Activated CD4-positive, alpha-beta T cell treated with anti-CD3 and anti-CD28 coated beads, Interleukin-2, amount 50 U/mL, for 4 hours (primary cell): ENCODE data around the gene ONECUT3.

Source experiments
- DNase-seq, 2 experiments: peaks; one replicate each; pipeline ENCODE4 v3.0.0-alpha.2; 2020

The ONECUT3 gene

DNA sequence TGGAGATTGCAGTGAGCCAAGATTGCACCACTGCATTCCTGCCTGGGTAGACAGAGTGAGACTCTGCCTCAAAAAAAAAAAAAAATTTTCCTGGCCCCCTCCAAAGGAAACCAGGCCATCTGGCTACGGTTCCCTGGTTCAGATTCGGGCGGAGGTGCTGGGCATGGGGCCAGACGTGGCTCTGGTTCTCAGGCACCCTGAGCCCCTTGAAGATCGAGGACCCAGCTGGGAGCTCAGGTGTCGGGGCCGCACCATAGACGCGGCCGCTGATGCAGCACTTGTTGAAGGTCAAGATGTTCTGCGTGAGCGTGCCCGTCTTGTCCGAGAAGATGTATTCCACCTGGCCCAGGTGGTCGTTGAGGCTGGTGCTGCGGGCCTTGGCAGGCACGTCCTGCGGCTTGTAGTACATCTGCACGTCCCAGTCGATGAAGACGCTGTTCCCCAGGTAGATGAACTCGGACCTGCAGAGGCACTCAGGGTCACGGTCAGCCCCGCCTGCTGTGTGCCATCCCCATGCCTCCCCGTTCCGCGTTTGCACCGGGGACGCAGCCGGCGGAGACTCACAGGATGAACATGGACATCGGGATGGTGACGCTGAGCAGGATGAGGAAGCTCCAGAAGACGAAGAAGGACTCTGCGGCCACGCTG lies 46.5 kb downstream of the ONECUT3 start:
- no peak for DNase-seq

- no peak for DNase-seq
These were observed 51.6 kb downstream of the ONECUT3 start for GRCh38 chr19:1804858-1805257.

GRCh38 chr19:1805401-1806183 lies 52.3 kb downstream of the ONECUT3 start:
- DNase-seq: no peak

DNA sequence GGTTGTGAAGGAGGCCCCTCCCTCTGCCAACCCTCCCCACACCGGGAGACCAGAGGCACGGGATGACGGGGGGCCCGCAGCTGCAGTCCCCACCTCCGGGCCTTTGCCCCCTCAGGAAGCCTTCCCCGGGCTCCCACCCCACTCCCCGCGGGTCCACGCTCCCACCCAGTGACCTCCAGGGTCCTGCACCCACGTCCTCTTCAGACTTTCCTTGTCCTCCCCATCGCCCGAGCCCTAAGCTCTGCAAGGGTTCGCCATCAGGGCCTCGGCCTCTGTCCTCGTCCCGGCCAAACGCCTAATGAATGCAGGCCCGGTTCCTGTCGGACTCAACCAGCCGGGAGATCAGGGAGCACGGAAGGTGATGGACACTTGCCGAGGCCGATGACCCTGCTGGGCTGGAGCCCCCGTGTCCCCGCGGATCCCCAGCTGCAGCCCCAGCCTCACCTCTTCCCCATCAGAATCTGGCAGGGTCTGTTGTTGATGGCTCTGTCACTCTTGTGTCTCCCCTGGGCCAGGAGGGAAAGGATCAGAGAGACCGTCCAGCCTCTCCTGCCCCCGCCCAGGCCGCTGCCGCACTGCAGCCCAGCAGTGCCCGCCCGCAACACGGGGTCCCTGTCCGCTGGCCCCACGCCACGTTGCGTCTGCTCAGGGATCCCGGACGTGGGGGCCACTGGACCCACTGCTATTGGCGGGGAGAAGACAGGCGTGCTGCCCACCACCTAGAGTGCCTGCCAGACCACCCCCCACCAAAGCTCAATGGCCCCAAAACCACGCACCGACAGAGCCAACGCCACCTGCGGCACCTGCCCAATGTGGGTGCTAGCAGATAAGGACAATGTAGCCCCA lies 53.1 kb downstream of the ONECUT3 start:
- DNase-seq: no peak

- no peak for DNase-seq
These were observed 53.9 kb downstream of the ONECUT3 start for GRCh38 chr19:1807030-1807694.

- no peak for DNase-seq
These were observed 54.5 kb downstream of the ONECUT3 start for GRCh38 chr19:1807695-1808394.

GRCh38 chr19:1808395-1808731 lies 55.1 kb downstream of the ONECUT3 start:
- DNase-seq: no peak

GRCh38 chr19:1809678-1810077 lies 56.4 kb downstream of the ONECUT3 start:
- DNase-seq: no peak

- no peak for DNase-seq
These were observed 57.3 kb downstream of the ONECUT3 start for GRCh38 chr19:1810439-1811160.

GRCh38 chr19:1811472-1811894 lies 58.2 kb downstream of the ONECUT3 start:
- peak; percentile 41 to 51 for DNase-seq

DNA sequence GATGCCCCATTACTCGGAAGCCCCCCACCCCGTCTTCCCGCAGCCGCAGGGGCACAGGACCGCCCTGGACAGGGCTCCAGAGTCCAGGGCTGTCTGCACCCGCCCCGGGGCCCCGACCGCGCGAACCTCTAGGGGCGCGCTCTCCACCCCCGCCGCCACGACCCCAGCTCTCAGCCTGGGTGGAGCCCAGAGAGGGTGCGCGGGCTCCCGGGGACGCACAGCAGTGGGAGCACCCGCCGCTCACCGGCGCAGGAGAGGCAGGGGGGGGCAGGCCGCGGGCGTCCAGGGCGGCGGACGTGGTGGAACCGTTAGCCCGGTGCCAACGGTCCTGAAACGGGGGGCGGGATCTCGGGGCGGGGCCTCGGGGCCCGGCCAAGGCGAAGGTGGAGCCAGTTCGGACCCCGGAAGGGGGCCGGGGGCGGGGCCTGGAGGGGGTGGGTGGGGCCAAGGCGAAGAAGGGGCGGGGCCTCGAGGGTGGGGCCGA lies 58.7 kb downstream of the ONECUT3 start, which contains the start of gene ATP8B3:
Gene ATP8B3, minus strand, starts transcription at position 335 of the 484 bp plus-strand sequence. CDS start 540 bp downstream, outside the sequence.
- DNase-seq: no peak

DNA sequence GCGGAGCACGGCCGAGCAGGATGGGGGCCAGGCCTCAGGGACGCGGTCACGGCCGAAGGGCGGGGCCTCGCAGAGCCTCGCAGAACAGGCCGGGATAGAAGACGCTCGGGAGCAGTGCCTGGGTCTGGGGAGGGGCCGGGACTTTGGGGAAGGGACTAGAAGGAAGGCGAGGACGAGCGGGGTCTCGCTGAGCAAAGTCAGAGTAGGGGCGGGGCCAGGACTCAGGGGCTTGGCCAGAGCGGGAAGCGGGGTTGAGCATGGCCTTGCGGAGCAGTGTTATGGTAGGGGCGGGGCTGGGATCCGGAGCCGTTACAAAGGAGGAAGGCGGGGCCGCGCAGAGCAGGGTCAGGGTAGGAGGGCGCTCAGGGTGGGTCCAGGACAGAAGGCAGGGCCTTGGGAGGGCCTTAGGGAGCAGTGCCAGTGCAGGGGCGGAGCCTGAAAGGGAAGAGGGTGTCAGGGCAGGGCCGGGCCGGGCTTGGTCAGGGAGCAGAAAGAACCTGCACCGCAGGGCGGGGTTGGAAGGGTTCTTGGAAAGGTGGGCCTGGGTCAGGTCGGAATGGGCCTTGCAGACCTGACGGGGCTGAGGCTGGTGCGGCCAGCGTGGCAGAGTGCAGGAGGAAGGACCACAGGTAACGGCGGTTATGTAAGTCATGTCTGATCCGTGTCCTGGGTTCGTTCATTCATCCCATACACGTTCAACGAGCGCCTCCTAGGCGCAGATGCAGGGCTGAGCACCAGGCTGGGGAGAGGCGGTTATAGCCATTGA lies 59.3 kb downstream of the ONECUT3 start:
- peak; percentile 75 to 77 for DNase-seq

DNA sequence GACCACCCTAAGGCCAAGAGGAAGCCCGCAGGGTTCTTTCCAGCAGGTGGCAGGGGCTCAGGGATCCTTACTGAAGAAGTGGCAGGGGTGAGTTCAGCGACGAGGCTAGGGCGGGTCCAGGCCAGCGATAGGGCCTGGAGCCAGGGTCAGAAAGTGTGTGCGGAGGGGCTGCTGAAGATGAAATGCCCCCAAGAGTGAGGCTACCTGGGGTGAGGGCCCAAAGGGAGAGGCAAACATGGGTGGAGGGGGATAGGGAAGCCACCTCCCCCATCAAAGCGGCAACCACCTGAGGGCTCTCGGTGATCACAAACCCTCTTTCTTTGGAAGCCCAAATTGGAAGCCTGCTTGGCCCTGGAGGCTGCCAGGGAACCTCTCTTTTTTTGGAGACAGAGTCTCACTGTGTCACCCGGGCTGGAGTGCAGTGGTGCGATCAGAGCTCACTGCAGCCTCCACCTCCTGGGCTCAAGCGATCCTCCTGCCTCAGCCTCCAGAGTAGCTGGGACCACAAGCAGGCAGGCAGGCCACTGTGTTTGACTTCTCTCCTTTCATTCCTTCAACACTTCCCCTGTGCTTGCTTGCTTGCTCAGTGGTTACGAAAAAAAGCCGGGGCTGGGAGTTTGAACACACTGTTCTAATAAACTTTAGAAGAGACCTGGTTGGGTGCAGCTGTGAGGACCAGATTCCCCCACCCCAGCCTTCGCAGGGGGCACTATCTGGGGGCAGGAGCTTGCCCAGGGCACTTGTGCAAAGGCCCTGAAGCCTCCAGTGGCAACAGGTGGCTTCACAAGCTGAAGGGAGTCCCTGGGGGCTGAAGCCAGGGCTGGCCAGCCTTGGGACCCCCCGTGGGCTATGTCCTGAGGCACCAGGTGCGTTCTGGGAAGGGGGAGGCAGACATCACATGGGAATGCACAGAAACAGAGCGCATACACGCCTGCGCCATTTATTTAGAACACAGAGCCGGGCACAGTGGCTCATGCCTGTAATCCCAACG lies 60.2 kb downstream of the ONECUT3 start:
- no peak for DNase-seq

DNA sequence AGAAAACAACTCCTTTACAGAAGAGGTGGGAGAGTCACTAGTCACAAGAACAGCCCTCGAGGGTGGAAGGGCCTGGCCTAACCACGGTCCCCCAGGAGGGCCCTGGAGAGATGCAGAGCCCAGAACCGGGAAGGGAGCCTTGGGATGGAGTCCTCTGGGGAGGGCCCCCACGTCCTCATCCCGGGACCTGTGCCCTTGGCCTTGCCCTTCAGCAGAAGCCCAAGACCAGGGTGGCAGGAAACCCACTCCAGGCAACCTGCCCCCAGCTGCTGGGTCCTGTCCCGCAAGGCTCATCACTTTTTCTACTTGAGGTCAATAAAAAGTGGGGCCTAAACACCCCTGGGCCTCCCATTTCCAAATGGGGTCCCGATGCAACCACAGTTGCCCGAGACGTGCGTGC lies 61.1 kb downstream of the ONECUT3 start:
- no peak for DNase-seq

DNA sequence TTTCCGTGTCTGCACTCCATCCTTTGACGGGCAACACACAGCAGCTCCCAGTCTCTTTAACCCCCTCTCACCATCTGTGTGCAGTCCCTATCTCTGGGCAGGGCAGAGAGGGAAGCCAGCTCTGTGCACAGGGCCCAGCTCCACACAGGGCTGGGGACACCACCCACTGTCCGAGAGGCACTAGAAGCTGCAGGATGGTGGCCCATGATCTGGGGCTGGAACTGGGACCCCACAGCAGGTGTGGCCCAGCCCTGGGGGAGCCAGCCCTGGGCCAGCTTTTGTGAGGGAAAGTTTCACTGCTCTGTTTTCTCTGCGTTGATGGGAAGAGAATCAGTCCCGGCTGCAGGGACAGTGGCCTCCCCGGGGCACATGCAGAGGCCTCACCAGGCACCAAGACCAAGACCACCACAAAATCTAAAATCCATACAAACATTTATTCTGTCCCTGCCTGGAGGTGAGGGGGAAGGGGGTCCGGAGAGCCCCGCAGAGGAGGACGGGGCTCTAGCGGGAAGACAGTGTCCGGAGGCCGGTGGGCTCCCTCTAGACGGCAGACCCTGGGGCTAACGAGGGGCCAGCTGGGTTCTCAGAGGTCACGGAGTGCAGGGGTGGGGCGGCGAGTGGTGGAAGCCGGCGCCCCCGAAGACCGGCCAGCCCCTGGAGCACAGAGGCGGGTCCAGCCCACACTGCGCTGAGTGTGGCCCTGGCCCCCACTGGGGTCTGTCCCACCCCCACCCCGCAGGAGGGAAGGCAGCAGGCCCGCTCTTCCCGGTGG lies 61.7 kb downstream of the ONECUT3 start:
- no peak for DNase-seq

GRCh38 chr19:1815605-1816529 lies 62.6 kb downstream of the ONECUT3 start:
- no peak for DNase-seq
